NK-92 (cell line): ENCODE measurements around the gene GALNT9.
"Not testable (repeated sequence)": the region's sequence is repeated elsewhere in the genome, so short reads cannot be mapped to it uniquely, and the experiment has no call there.

Experiments
- DNase-seq: peaks from one replicate; lab custom pipeline; 2025; ENCODE audit not compliant: unreplicated experiment; lab: John Stamatoyannopoulos, UW

GALNT9 gene

DNA sequence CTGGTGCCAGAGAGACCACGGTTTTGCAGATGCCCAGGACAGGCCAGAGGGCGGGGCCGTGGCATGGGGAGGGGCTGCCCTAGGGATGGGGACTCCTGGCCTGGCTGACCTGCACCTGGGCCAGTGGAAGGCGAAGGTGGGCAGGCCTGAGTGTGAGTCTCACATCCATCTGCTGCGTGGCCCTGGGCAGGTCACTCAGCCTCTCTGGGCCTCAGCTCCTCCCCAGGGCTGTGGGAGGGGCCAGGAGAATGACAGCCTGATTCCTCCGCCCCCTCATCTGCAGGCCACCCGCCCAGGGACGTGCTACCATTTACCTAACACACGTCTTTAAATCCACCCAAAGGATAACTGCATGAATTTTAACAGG, 90.9 kb downstream of the GALNT9 start:
- no peak for DNase-seq

DNA sequence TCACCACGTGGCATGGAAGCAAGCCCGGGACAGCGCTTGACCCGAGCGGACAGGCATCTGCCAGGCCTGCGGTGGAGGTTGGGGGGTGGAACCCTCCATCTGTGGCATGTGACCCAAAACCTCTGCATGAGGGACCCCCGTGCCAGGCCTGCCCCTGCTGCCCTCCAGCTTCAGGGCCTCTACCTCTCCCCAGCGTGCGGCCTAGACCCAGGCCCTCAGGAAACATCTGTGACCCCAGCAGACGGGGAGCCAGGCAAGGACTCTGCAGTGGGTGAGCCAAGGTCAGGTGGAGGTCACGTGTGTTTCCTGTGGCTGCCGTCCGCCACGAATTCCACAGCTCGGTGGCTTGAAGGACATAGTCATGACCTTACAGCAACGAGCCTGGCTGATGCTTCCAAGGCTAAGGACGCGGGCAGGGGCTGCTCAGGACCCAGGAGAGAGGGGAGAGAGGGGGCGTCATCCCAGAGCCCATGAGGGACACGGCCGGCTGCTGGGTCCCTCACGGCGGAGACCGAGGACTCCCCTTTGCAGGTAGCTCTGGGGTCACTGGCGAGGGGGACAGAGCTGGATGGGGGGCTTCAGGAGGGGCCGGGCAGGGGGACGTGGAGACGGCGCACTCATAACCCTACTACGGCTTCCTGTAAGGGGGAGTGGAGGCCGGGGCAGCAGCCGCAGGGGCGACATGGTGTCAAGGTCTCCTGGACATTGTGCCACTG, 91.5 kb downstream of the GALNT9 start:
- no peak for DNase-seq

DNA sequence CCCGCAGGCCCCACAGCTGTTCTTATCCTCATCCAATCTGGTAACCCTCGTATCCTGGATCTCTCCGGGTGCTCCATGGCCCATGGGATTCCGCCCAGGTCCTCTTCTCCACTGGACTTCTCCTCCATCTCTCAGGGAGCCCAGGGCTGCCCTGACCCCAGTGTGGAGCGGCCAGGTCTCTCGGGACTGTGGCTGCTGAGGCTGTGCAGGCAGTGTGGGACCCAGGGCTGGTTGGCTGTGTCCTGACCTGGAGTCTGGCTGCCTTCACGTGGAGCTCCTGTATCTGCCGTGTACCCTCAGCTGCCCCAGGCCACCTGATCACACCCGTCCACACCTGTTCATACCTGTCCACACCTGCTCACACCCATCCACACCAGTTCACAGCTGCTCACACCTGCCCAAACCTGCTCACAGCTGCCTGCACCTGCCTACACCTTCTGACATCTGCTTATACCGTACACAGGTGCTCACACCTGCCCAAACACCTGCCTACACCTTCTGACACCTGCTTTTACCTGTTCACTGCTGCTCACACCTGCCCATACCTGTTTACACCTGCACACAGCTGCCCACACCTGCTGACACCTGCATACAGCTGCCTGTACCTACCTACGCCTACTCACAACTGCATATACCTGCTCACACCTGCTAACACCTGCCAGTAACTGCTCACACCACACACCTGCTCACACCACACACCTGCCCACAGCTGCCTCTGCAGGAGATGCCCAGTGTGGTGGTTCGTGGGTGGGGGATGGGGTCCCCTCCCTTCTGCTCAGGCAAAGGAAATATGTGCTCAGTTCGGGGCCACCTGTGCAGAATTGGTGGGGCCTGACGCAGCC, 92.2 kb downstream of the GALNT9 start:
- DNase-seq: no peak

DNA sequence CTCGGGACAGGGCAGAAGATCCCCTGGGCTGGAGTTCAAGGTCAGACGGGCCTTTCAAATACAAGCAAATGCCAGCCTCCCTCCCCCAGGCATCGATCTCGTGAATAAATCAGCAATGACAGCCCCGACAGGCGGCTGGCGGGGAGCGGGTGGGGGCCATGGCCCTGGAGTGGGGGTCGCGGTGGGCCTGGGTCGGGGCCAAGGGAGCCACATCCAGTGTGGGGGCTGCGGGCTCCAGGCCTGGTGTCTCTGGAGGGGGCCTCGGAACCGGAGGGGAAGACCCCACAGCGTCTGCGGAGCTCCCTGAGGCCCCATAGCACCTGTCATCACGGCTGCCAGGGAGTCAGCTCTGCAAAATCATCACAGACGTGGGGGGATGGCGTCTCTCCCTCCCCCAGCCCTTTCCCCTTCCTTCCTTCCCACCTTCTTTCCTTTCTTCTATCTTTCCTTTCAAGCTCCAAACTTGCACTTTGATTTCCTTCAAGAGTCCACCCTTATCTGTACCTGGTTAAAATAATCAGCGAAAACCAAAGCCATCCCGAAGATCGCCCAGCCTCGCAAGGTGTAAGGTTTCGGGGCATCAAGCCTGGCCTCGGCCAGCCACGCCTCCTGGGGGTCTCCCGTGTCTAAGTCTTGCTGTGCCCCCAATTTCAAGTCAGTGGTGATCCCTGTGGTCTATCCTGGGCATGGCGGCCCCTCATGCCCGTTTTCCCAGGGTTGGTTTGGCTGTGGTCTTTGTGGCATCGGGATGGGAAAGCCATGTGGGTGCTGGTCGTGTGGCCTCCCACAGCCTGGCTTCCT, 93.1 kb downstream of the GALNT9 start:
- no peak for DNase-seq

DNA sequence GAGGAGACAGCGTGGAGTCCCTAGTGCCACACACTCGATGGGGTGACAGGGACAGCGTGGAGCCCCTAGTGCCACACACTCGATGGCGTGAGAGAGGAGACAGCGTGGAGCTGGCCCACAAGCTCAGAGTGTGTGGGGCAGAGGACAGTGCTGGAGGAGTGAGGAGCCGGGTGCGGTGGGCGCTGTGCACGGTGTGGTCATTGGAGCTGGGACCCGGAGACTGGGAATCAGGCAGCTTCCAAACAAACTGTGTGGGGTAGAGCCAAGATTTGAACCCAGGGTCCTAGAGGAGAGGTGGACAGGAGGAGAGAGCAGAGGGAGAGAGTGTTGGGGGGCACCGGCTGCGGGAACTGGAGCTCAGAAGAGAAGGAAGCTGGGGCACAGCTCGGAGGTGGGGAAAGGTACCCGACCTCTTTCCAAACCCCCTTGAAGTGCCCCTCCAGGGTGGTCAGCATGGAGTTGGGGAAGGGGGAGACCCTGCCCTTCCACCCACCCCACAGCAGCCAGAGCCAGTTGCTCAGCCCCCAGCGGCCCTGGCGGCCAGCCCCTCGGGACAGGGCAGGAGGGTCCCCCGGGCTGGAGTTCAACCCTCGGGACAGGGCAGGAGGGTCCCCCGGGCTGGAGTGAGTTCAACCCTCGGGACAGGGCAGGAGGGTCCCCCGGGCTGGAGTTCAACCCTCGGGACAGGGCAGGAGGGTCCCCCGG, 94.1 kb downstream of the GALNT9 start:
- DNase-seq: no peak

DNA sequence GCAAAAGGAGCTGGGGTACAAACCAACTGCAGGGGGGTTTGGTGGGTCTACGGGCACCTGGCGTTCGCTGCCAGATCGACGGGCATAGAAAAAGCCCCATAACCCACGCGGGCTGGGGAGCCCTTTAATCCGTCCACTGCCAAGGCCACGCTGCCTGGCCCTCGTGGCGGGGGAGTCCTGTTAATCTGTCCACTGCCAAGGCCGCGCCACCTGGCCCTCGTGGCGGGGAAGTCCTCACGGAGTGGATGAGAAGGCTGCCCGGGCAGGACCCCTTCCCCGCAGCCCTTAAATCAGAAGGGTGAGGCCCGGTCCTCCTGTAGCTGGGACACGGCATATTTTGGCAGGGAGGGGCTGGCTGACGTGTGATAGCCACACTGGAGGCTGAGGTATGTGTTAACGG, 99.0 kb downstream of the GALNT9 start:
- DNase-seq: no peak

DNA sequence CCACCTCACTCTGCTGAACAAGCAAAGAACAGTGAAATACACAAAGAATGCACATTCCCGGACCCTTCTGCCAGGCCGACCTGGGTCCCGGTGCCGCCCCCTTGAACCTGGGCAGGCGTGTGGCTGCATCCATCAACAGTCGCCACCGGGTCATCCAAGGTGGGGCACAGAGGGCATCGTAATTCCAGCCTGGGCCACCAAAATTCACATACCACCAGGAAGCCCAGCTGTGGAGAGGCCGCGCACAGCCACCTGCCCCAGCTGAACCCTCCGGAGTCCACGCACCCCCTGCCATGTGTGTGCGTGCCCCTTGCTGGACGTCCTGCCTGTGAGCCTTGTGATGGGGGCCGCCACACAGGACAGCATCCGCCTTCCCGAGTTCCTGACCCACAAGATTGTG, 99.5 kb downstream of the GALNT9 start:
- DNase-seq: no peak

DNA sequence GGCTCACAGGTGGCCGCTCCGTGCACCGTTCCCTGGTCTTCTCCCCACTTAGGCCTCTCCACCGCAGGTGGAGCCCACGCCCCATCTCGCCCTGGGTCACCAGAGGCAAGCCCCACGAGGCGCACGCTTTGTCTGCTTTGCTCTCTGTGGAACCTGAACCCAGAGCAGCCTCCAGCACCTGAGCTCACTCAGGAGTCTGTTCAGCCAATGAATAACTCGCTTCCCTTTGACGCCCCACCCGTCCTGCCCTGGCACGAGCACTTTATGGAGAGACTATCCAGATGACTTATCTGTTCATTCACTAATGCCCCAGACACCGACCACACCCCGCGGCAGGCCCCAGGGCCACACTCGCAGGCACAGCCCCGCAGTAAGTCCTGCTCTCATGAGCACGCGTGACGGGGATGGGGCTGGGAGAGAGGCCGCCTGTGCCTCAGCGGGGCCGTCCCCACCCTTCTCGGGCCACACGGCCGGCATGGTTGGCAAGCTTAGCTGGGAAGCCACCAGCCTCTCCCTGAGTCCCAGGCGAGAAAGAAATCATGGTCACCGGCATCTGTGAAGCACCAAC, 100.1 kb downstream of the GALNT9 start:
- DNase-seq: no peak

DNA sequence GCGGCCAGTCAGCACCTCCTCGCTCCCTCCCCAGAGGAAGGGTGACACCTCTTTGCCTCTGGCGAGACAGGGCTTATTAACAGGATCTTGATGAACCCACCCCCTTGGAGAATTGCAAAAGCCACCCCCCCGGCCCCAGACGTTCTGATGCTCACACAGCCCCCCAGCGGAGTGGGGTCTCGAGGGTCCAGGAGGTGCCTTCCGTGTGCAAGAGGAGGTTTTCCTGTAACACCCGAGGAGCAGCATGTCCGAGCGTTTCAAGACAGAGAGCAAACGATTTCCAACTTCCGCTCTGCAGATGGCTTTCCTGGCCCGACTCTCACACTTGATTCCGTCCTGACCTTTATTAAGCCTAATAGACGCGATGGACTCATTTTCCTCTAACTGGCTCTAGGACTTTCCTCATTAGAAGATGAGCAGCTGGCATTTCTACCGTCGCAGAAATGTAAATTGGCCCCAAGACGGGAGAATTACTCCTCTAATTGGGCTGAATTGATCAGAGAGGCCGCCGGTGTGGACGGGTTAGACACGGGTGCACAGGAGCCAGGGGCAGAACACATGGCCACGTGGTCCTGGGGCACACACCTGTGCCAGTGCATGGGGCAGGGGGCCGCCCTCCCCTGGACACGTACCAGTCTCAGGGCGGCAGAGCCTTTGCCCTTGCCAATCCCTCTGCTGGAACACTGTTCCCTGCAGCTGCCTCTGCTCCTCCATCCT, 100.8 kb downstream of the GALNT9 start:
- no peak for DNase-seq

DNA sequence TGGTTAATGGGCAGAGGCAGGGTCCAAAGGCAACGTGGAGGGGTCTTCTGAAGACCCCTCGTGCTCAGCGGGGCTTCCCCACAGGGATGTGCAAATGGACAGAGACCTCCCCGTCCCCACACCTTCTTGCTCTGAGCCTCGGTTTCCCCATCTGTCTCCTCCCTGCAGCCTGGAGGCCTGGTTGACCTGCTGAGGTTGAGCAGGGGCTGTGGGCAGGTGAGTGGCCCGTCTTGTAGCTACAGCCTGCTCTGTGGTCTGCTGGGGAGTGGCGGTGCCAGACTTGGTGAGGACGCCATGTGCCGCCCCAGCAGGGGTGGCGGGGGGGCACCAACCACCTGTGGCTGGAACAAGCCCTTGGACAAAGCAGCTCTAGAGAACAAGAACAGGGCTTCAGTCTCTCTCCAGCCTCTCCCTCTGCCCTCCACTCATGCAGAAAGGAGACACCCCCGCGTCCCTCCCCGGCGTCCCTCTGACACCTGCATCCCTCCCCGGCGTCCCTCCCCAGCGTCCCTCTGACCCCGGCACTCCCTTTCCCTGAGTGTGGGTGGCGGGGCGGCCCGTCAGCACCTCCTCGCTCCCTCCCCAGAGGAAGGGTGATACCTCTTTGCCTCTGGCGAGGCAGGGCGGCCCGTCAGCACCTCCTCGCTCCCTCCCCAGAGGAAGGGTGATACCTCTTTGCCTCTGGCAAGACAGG, 101.5 kb downstream of the GALNT9 start:
- DNase-seq: no peak

DNA sequence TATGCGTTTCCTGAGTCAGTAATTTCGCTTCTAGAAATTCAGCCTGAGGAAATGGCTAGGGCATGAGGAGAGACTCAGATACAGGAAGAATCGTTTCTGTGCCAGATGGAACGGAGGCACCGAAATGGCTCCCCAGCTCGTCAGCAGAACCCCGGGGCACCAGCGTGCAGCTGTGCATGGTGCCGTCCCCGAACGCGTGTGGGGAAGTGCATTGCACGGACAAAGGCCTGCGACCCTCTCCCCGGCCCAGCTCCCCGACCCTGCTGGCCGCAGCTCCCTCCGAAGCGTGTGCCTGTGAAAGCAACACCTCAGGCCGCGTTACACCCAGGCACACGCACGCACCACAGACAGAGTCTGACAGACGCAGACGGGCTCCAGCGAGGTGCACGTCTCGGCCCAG, 102.3 kb downstream of the GALNT9 start:
- DNase-seq: no peak

DNA sequence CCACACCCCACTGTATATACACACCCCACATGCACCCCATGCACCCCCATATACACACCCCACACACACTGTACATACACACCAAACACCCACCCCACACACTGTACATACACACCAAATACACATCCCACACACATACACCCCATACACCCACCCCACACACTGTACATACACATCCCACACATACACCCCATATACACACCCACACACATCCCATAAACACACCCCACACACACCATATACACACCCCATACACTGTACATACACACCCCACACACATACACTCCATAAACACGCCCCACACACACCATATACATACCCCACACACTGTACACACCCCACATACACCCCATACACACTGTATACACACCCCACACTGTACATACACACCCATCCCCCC, 102.8 kb downstream of the GALNT9 start:
- DNase-seq: no peak

DNA sequence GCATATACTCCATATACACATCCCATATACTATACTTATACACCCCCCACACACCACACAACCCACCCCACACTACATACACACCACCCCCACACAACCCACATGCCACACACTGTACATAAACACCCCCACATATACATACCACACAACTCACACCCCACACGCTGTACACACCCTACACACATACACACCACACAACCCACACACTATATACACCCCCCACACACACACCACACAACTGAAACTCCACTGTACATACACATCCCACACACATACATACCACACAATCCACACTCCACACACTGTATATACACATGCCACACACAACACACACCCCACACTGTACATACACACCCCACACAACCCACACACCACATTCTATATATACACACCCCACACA, 104.2 kb downstream of the GALNT9 start:
- DNase-seq: no peak

DNA sequence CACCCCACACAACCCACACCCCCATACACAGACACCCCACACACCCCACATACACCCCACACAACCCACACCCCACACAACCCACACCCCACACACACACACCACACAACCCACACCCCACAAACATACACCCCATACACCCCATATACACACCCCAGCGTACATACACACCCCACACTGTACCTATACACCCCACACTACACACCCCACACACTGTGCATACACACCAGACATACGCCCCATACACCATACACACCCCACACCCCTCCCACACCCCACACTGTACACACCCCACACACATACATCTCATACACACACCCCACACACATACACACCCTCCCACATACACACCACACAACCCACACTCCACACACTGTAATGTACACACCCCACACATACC, 104.9 kb downstream of the GALNT9 start:
- DNase-seq: no peak

DNA sequence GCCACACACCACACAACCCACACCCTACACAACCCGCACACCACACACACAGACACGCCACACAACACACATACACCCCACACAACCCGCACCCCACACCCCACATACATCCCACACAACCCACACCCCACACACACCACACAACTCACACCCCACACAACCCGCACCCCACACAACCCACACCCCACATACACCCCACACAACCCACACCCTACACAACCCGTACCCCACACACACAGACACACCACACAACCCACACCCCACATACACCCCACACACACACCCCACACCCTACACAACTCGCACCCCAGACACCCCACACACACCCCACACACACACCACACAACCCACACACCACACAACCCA, 106.6 kb downstream of the GALNT9 start:
- DNase-seq: no peak

DNA sequence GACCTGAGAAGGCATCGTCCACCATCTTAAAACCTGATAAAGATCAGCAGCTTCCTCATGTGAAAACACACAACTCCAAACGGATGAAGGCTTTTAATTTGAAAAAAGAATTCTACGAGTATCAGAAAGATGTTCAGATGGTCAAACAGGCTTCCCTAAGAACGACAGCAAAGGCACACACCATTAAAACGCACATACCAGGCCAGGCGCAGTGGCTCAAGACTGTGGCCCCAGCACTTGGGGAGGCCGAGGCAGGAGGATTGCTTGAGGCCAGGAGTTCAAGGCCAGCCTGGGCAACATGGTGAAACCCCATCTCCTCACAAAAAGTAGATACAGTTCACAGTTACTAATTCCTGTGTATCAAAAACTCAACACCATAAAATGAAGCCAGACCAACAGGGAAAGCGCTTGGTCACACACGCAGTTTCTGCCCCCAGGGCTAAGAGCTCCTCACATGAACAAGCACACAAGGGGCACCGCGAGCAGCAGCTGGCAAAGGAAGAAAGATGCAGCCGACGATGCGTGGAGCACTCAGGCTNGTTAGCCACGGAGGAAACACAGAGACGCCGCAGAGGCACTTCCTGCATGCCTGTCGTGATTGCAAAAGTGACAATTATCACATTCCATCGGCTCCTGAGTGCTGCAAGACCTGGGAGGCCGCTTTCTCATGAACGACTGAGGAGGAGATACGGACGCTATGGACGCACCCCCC, 107.1 kb downstream of the GALNT9 start:
- no peak for DNase-seq

DNA sequence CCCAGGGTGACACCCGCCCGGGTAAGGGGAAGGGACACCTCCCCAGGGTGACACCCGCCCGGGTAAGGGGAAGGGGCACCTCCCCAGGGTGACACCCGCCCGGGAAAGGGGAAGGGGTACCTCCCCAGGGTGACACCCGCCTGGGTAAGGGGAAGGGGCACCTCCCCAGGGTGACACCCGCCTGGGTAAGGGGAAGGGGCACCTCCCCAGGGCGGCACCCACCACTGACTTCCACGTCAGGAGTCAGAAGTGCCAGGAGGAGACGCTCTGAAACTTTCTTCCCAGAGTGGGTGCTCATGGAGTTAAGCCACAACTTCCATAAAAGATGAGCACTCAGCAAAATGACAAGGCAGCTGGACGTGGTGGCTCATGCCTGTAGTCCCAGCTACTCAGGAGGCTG, 109.6 kb downstream of the GALNT9 start:
- DNase-seq: not testable (repeated sequence)

DNA sequence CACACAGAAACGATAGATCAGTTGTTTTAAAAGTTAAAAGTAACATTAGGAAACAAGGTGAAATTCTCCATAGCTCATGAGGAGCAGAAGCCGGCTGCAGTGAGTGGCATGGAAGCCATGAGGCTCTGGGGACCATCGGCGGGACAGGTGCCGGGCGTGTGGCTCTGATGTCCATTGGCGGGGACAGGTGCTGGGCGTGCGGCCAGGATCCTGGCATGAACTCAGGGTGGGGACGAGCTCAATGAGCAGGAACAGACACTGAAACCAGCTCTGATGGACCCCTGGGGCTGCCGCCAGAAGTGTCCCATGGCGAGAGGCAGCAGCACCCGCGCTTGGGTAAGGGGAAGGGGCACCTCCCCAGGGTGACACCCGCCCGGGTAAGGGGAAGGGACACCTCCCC, 110.1 kb downstream of the GALNT9 start:
- no peak for DNase-seq

DNA sequence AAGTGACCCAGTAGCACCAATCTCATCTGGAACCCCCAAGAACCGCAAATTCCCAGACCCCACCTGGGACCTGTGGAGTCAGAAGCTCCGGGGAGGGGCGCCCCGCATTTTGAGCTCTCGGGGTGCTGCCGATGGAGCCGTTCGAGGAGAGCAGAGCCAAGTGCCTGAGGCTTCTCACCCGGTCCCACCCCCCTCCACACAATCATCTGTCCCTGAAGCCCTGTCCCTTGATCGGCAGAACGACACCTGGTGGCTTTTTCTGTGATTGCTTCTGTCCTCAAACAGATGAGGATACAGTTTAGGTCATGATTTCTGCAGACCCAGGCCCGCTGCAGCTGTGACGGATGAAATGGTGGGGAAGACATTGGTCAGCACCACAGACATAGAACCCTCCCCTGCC, 110.5 kb downstream of the GALNT9 start:
- DNase-seq: no peak
